ENCODE measurements around the gene CD63.

CD63 gene

DNA sequence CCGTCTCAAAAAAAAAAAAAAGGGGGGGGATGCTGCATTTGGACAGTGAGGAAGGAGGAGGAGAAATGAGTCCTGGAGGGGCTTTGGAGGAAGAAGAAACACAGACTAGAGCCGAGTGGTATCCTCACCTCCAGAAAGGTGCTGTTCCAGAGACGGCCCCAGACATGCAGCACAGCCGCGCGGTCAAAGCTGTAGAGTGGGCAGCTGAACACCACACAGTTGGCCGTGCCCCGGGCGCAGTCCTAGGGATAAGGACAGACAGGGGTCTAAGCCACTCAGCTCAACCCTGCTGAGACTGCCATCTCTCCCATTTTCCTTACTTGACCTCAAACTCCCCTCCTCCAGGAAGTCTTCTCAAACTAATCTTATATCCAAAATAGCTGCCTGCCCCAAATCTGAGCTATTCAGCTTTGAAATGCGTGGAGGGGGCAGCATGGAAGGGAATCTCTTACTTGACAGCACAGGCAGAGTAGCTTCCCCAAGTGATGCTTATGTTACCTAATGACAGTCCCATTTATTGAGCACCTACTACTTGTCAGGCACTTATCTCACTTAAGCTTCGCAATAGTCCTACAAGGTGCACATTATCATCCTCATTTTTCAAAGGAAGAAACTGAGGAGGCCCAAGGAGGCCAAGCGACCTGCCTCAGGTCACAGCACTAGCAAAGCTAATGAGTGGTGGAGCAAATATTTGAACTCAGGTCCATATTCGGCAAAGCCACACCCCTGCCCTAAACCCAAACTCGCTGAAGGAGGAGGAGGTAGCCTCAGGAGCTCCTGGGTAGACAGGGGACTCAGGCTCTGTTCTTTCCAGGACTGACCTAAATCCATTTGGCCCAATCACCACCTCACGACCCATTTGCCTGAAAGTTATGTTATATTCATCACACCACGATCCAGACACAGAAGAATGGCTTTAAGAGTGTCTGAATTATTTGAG lies 39.8 kb downstream of the CD63 start:
- FAIRE-seq: no peak
- no peak for TF ChIP-seq TAF1 (IDR thresholded peaks at IDR 0.05; ENCODE audit: borderline replicate concordance, low read depth, low read length)
- no peak for TF ChIP-seq POLR2AphosphoS5 (IDR thresholded peaks at IDR 0.05; ENCODE audit: low read depth, low read length)
- no peak for TF ChIP-seq POLR2A (IDR thresholded peaks at IDR 0.05; ENCODE audit: low read depth, low read length)
- no peak for DNase-seq (ENCODE audit: insufficient read length)

DNA sequence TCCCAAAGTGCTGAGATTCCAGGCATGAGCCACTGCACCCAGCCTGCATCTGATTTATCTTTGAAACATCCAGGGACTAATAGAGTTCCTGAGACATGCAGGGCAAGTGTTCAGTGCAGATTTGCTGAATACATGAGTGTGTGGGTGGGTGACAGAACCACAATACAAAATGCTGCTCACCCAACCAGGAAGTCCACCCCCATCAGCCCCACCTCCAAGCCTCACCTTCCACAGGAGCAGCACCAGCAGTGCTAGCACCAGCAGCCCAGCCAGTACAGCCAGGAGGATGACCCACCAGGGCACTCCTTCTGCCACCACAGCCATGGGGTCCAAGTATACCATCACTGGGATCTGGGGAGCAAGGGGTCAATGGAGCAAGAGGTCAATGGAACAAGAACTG lies 41.1 kb downstream of the CD63 start:
- no peak for TF ChIP-seq TAF1 (IDR thresholded peaks at IDR 0.05; ENCODE audit: borderline replicate concordance, low read depth, low read length)
- TF ChIP-seq POLR2A (IDR thresholded peaks at IDR 0.05; ENCODE audit: low read depth, low read length): no peak
- no peak for TF ChIP-seq POLR2AphosphoS5 (IDR thresholded peaks at IDR 0.05; ENCODE audit: low read depth, low read length)
- no peak for FAIRE-seq

DNA sequence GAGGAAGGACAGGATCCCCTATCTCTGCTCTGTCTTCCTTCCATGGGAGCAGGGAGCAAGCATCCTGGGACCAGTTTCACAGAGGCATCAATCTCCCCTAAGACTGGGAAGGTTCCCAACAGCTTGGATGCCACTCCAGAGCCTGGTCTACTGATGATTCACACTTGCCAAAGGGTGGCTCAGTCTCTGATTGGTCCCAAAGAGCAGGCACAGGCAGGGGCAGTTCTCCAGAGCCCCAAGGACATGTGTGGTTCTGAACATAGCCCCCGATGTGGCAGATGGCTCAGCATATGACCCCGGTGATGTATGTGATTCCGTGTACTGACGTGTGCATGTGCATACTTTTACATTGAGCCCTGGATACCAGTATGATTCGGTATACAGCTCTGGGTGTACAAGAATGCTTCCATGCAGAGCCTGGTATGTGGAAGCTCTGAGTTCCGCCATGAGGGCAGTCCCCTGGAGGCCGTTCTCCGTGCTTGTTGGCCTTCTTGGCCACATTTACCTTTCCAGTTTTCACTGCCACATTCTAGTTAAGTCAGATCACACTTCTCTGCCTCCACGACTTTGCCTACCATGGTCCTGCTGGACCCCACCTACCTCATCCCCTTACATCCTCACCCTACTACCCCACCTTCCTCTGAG lies 42.3 kb downstream of the CD63 start:
- FAIRE-seq (no peak), DNase-seq (ENCODE audit: insufficient read length) (no peak)
- TF ChIP-seq POLR2AphosphoS5 (IDR thresholded peaks at IDR 0.05; ENCODE audit: low read depth, low read length): no peak
- TF ChIP-seq POLR2A (IDR thresholded peaks at IDR 0.05; ENCODE audit: low read depth, low read length): no peak
- no peak for TF ChIP-seq TAF1 (IDR thresholded peaks at IDR 0.05; ENCODE audit: borderline replicate concordance, low read depth, low read length)

More for the DNA sequence above, 41.1 kb downstream of the CD63 start:
- DNase-seq (ENCODE audit: insufficient read length): no peak

DNA sequence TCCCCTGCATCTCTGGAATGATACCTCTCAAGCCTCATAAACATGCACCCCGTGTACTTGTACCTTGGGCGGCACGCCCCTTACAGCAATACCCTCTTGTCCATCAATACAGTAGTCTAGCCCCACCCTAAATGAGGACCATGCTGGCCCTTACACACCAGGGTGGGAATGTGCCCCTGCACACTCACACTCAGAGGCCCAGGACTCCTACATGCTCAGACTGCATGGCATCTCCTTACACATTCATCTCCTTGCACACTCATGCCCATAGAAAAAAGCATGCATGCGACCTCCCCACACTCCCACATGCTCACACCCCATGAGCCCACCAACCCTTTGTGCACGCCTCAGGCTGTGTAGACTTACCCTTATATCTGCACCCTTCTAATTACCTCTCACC lies 43.1 kb downstream of the CD63 start:
- no peak for FAIRE-seq

DNA sequence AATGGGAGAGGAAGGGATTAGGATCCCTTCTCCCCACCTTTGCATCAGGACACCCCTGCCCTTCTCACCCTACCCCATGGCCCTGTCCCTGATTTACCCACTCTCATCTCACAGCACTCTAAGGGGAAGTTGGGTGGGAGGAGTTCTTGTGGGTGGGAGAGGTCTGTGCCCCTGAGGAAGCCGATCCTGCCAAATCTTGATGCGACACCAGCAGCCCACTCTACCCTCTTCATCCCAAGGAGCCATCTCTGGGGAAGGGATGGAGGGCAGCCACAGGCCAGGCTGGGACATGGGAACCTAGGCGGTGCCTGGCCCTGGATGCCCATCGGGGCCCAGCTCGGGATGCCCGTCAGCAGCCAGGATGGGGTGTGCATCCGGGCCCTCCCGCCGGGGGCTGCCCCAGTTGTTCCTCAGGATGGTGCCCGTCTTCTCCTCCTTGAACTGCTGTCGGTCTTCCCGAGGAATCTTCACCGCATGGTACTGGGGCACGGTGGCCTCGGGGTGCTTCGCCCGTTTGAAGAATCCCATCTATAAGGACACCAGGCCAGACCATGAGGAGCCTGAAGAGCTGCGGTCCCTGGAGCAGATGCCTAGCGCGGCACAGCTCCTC lies 43.9 kb downstream of the CD63 start:
- TF ChIP-seq POLR2AphosphoS5 (IDR thresholded peaks at IDR 0.05; ENCODE audit: low read depth, low read length) (no peak), TAF1 (IDR thresholded peaks at IDR 0.05; ENCODE audit: borderline replicate concordance, low read depth, low read length) (no peak), POLR2A (IDR thresholded peaks at IDR 0.05; ENCODE audit: low read depth, low read length) (no peak)
- FAIRE-seq: no peak
- no peak for DNase-seq (ENCODE audit: insufficient read length)

More for the DNA sequence above, 43.1 kb downstream of the CD63 start:
- TF ChIP-seq TAF1 (IDR thresholded peaks at IDR 0.05; ENCODE audit: borderline replicate concordance, low read depth, low read length): no peak
- TF ChIP-seq POLR2A (IDR thresholded peaks at IDR 0.05; ENCODE audit: low read depth, low read length): no peak
- no peak for TF ChIP-seq POLR2AphosphoS5 (IDR thresholded peaks at IDR 0.05; ENCODE audit: low read depth, low read length)
- no peak for DNase-seq (ENCODE audit: insufficient read length)

DNA sequence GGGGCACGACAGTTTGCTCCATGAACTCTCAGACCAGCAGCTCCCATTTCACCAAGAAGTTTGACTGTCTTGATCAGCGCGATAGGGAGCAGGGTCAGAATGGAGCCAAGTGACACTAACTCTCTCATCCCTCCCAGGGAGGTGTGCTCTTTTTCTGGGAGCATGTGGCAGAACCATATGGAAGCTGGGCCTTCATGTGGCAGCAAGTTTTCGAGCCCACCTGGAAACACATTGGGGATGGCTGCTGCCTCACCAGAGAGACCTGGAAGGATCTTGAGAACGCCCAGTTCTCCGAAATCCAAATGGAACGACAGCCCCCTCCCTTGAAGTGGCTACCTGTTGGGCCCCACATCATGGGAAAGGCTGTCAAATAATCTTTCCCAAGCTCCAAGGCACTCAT lies 45.1 kb downstream of the CD63 start:
- DNase-seq (ENCODE audit: insufficient read length) (no peak), FAIRE-seq (no peak)
- TF ChIP-seq POLR2A (IDR thresholded peaks at IDR 0.05; ENCODE audit: low read depth, low read length) (no peak), TAF1 (IDR thresholded peaks at IDR 0.05; ENCODE audit: borderline replicate concordance, low read depth, low read length) (no peak), POLR2AphosphoS5 (IDR thresholded peaks at IDR 0.05; ENCODE audit: low read depth, low read length) (no peak)

DNA sequence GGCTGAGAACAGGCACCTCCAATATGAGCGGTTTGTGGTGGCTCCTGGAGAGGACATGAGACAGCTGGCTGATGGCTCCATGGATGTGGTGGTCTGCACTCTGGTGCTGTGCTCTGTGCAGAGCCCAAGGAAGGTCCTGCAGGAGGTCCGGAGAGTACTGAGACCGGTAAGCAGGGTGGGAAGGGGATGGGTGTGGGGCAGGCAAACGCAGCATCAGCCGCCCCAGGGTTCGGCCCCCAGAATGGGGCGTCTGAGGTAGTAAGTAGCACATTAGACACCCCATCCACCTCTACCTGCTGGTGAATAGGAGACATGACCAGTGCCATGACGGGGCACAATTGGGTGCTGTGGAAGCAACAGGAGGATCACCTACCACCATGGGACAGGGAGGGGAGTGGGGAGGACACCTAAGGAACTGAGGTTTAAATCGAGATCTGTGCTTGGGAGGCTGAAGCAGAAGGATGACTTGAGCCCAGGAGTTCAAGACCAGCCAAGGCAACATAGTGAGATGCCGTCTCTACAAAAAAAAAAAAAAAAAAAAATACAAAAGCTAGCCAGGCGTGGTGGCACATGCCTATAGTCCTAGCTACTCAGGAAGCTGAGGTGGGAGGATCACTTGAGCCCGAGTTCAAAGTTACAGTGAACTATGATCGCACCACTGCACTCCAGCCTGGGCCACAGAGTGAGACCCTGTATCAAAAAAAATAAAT lies 46.6 kb downstream of the CD63 start:
- FAIRE-seq (no peak), DNase-seq (ENCODE audit: insufficient read length) (no peak)
- TF ChIP-seq POLR2AphosphoS5 (IDR thresholded peaks at IDR 0.05; ENCODE audit: low read depth, low read length) (no peak), POLR2A (IDR thresholded peaks at IDR 0.05; ENCODE audit: low read depth, low read length) (no peak), TAF1 (IDR thresholded peaks at IDR 0.05; ENCODE audit: borderline replicate concordance, low read depth, low read length) (no peak)

DNA sequence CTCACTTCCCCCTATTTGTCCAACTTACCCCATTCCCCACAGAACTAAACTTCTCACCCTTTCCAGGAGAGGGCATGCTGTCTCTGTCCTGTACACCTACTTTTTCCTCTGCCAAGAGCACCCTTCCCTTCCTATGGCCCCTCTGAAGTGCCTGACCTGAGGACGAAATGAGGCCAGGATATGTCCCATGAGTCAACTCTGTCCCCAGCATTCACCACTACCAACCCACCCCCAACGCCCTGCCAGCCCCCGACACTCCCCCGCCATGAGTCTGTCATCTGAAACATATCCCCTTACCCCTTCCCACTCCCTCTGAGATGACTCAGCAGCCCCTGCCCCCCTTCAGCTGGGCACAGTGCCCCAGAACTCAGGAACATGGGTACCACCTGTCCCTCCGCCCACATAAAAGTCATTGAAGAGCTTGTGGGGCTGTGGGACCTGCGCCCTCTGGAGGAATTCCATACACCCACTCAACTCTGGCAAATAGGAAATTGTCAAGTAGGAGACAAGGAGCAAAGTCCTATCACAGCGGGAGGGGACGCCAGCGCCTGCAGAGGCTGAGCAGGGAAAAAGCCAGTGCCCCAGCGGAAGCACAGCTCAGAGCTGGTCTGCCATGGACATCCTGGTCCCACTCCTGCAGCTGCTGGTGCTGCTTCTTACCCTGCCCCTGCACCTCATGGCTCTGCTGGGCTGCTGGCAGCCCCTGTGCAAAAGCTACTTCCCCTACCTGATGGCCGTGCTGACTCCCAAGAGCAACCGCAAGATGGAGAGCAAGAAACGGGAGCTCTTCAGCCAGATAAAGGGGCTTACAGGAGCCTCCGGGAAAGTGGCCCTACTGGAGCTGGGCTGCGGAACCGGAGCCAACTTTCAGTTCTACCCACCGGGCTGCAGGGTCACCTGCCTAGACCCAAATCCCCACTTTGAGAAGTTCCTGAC lies 47.4 kb downstream of the CD63 start:
- FAIRE-seq: no peak

DNA sequence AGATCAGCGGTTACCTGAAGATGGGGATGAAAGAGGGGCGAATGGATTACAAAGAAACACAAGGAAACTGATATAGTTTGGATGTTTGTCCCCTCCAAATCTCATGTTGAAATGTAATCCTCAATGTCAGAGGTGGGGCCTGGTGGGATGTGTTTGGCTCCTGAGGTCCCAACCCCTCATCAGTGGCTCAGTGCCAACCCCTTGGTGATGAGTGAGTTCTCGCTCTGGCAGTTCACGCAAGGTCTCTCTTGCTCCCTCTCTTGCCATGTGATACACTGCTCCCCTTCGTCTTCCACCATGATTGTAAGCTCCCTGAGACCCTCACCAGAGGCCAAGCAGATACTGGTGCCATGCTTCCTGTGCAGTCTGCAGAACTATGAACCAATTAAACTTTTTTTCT lies 49.1 kb downstream of the CD63 start:
- no peak for DNase-seq (ENCODE audit: insufficient read length)
- TF ChIP-seq POLR2A (IDR thresholded peaks at IDR 0.05; ENCODE audit: low read depth, low read length) (no peak), TAF1 (IDR thresholded peaks at IDR 0.05; ENCODE audit: borderline replicate concordance, low read depth, low read length) (no peak), POLR2AphosphoS5 (IDR thresholded peaks at IDR 0.05; ENCODE audit: low read depth, low read length) (no peak)
- no peak for FAIRE-seq

More for the DNA sequence above, 47.4 kb downstream of the CD63 start:
- TF ChIP-seq POLR2A (IDR thresholded peaks at IDR 0.05; ENCODE audit: low read depth, low read length) (no peak), POLR2AphosphoS5 (IDR thresholded peaks at IDR 0.05; ENCODE audit: low read depth, low read length) (no peak), TAF1 (IDR thresholded peaks at IDR 0.05; ENCODE audit: borderline replicate concordance, low read depth, low read length) (no peak)
- no peak for DNase-seq (ENCODE audit: insufficient read length)

DNA sequence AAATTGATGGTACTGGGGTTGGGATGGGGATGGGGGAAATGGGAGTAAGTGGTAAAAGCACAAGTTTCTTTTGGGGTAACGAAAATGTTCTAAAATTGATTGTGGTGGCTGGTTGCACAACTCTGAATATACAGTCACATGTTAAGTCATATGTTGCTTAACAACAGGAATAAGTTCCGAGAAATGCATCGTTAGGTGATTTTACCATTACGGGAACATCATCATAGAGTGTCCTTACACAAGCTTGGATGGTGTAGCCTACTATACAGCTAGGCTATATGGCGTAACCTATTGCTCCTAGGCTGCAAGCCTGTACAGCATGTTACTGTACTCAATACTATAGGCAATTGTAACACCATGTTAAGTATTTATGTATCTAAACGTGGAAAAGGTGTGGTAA lies 52.1 kb downstream of the CD63 start:
- no peak for FAIRE-seq
- TF ChIP-seq POLR2AphosphoS5 (IDR thresholded peaks at IDR 0.05; ENCODE audit: low read depth, low read length) (no peak), TAF1 (IDR thresholded peaks at IDR 0.05; ENCODE audit: borderline replicate concordance, low read depth, low read length) (no peak), POLR2A (IDR thresholded peaks at IDR 0.05; ENCODE audit: low read depth, low read length) (no peak)
- no peak for DNase-seq (ENCODE audit: insufficient read length)
